ENCODE results near the gene WRAP73.

WRAP73 gene

GRCh38 chr1:3649342-3650247 lies at the start of gene WRAP73:
WRAP73 (minus strand) TSS chr1:3650103; CDS start chr1:3649999, 104 bp downstream.
- DNase-seq (peak; percentile 87 to 93), ATAC-seq (peak; percentile 98)
- H3K27me3 Mint-ChIP-seq = peaks cover 36% of the 10 kb centered on the region
- peak within 1 kb of the TSS; percentile 76 to 86 for H3K4me3 Mint-ChIP-seq
- no peaks in the 10 kb centered on the region for H3K9me3 Mint-ChIP-seq
- peaks cover 39% of the 10 kb centered on the region for H3K4me1 Mint-ChIP-seq
- peak within 1 kb of the TSS in 1 of 2 donors; percentile 95 for H3K27ac Mint-ChIP-seq

- H3K27ac Mint-ChIP-seq = peak overlapping the region in 1 of 2 donors; percentile 9
- no peak for ATAC-seq
- DNase-seq = no peak
- no peaks in the 10 kb centered on the region for H3K9me3 Mint-ChIP-seq
- no peak overlapping the region for H3K4me3 Mint-ChIP-seq
- peaks cover 52% of the 10 kb centered on the region for H3K27me3 Mint-ChIP-seq
- peaks cover 15% of the 10 kb centered on the region for H3K4me1 Mint-ChIP-seq
Measured at GRCh38 chr1:3699596-3699995, 49.7 kb upstream of the WRAP73 start.

- DNase-seq = no peak
- Mint-ChIP-seq H3K27ac (no peak overlapping the region), H3K27me3 (peaks cover 52% of the 10 kb centered on the region), H3K4me3 (no peak overlapping the region), H3K9me3 (no peaks in the 10 kb centered on the region), H3K4me1 (peaks cover 9% of the 10 kb centered on the region)
- no peak for ATAC-seq
Measured at GRCh38 chr1:3698660-3699408, 48.9 kb upstream of the WRAP73 start.

- no peaks in the 10 kb centered on the region for H3K9me3 Mint-ChIP-seq
- peaks cover 9% of the 10 kb centered on the region for H3K4me1 Mint-ChIP-seq
- H3K4me3 Mint-ChIP-seq = no peak overlapping the region
- DNase-seq (no peak), ATAC-seq (no peak)
- H3K27me3 Mint-ChIP-seq = peaks cover 52% of the 10 kb centered on the region
- H3K27ac Mint-ChIP-seq = peak overlapping the region in 1 of 2 donors; percentile 60
Measured at GRCh38 chr1:3697810-3698209, 47.9 kb upstream of the WRAP73 start.

GRCh38 chr1:3697104-3697503 lies 47.2 kb upstream of the WRAP73 start:
- H3K9me3 Mint-ChIP-seq = no peaks in the 10 kb centered on the region
- peaks cover 9% of the 10 kb centered on the region for H3K4me1 Mint-ChIP-seq
- H3K4me3 Mint-ChIP-seq = no peak overlapping the region
- H3K27me3 Mint-ChIP-seq = peaks cover 52% of the 10 kb centered on the region
- DNase-seq (no peak), ATAC-seq (no peak)
- no peak overlapping the region for H3K27ac Mint-ChIP-seq

- Mint-ChIP-seq H3K9me3 (no peaks in the 10 kb centered on the region), H3K4me3 (no peak overlapping the region), H3K4me1 (peaks cover 9% of the 10 kb centered on the region), H3K27me3 (peaks cover 52% of the 10 kb centered on the region), H3K27ac (no peak overlapping the region)
- ATAC-seq = no peak
- DNase-seq = no peak
Measured at GRCh38 chr1:3696689-3697088, 46.8 kb upstream of the WRAP73 start.

- Mint-ChIP-seq H3K27me3 (peaks cover 52% of the 10 kb centered on the region), H3K4me3 (peak overlapping the region in 1 of 2 donors; percentile 67), H3K27ac (no peak overlapping the region), H3K4me1 (peaks cover 9% of the 10 kb centered on the region), H3K9me3 (no peaks in the 10 kb centered on the region)
- DNase-seq (peak; percentile 25 to 26), ATAC-seq (peak; percentile 59)
Measured at GRCh38 chr1:3695326-3696217, 45.7 kb upstream of the WRAP73 start.

- no peaks in the 10 kb centered on the region for H3K9me3 Mint-ChIP-seq
- peaks cover 39% of the 10 kb centered on the region for H3K27me3 Mint-ChIP-seq
- no peak for DNase-seq
- ATAC-seq = no peak
- H3K4me3 Mint-ChIP-seq = no peak overlapping the region
- H3K27ac Mint-ChIP-seq = no peak overlapping the region
- H3K4me1 Mint-ChIP-seq = peaks cover 9% of the 10 kb centered on the region
Measured at GRCh38 chr1:3693321-3693720, 43.4 kb upstream of the WRAP73 start.

- Mint-ChIP-seq H3K27me3 (peaks cover 32% of the 10 kb centered on the region), H3K27ac (no peak overlapping the region), H3K4me1 (peaks cover 9% of the 10 kb centered on the region), H3K4me3 (no peak overlapping the region), H3K9me3 (no peaks in the 10 kb centered on the region)
- ATAC-seq (no peak), DNase-seq (no peak)
Measured at GRCh38 chr1:3692598-3692997, 42.7 kb upstream of the WRAP73 start.

GRCh38 chr1:3691421-3692204 lies 41.7 kb upstream of the WRAP73 start:
- no peak overlapping the region for H3K4me3 Mint-ChIP-seq
- DNase-seq = no peak
- peaks cover 22% of the 10 kb centered on the region for H3K27me3 Mint-ChIP-seq
- no peaks in the 10 kb centered on the region for H3K9me3 Mint-ChIP-seq
- H3K27ac Mint-ChIP-seq = no peak overlapping the region
- peaks cover 9% of the 10 kb centered on the region for H3K4me1 Mint-ChIP-seq
- no peak for ATAC-seq

- Mint-ChIP-seq H3K27ac (no peak overlapping the region), H3K9me3 (no peaks in the 10 kb centered on the region), H3K4me3 (no peak overlapping the region), H3K27me3 (peaks cover 13% of the 10 kb centered on the region), H3K4me1 (peaks cover 2% of the 10 kb centered on the region)
- no peak for ATAC-seq
- DNase-seq = no peak
Measured at GRCh38 chr1:3690282-3691065, 40.6 kb upstream of the WRAP73 start.

GRCh38 chr1:3689138-3689750 lies 39.3 kb upstream of the WRAP73 start:
- Mint-ChIP-seq H3K27me3 (peaks cover 17% of the 10 kb centered on the region), H3K4me1 (no peaks in the 10 kb centered on the region), H3K4me3 (no peak overlapping the region), H3K9me3 (no peaks in the 10 kb centered on the region), H3K27ac (no peak overlapping the region)
- DNase-seq (no peak), ATAC-seq (no peak)

- ATAC-seq (no peak), DNase-seq (no peak)
- no peaks in the 10 kb centered on the region for H3K9me3 Mint-ChIP-seq
- H3K27ac Mint-ChIP-seq = no peak overlapping the region
- H3K4me3 Mint-ChIP-seq = no peak overlapping the region
- peaks cover 24% of the 10 kb centered on the region for H3K27me3 Mint-ChIP-seq
- no peaks in the 10 kb centered on the region for H3K4me1 Mint-ChIP-seq
Measured at GRCh38 chr1:3688356-3689137, 38.6 kb upstream of the WRAP73 start.
